ENCODE data around the gene LAPTM5. TPM values are rescaled to one million over a fixed set of nuclear protein-coding genes. Genes with fewer than 3 reads are reported as not detected.

Gene LAPTM5
- total and polyA plus RNA-seq, 2 of the 13 experiments (the other 11 are each of a cell fraction or from before 2014, with no cell fraction given) = 0.41 to 0.86 TPM

DNA sequence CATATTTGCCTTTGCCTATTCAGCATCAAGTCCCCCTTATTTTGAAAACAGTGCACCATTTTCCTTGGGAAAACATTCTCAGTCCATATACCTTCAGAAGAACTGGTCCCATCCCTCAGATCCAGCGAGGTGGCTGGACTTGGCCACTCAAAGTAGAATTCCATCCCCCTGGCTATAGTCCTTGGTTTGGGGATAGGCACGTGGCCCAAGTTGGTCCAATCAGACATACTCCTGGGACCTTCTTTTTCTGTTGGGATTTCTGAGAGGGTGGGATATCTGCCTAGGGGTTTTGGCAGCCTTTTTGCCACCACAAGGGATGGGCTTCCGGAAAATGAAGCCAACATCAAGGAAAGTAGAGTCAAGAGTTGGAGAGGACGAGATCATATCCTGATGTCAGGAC is 23.5 kb downstream of the LAPTM5 start:
- DNase-seq (ENCODE audit: low spot score) (no peak), ATAC-seq (no peak), FAIRE-seq (no peak)
- Histone ChIP-seq H3K4me2 (ENCODE audit: low read depth, low read length) (no peak overlapping the region), H3K27ac (ENCODE audit: extremely low read length, insufficient read depth, low read length) (no peak overlapping the region), H3K79me2 (ENCODE audit: insufficient read depth, low read length) (no peaks in the 10 kb centered on the region), H2AFZ (ENCODE audit: low read length) (no peak overlapping the region), H4K20me1 (ENCODE audit: insufficient read depth, low read length) (no peaks in the 10 kb centered on the region), H3K27me3 (ENCODE audit: control insufficient read depth in 1 of 2, insufficient read depth in 2 of 2, low read length in 2 of 2) (peaks cover 2 to 10% of the 10 kb centered on the region in 2 experiments; a peak in 4 of 5 replicates), H3K9ac (ENCODE audit: insufficient read depth, low read depth, low read length) (no peak overlapping the region), H3K9me3 (ENCODE audit: low read length) (no peaks in the 10 kb centered on the region), H3K4me3 (replicated peaks in 1 of 3; ENCODE audit: insufficient read depth in 1 of 3, low read depth in 2 of 3, low read length in 3 of 3) (no peak overlapping the region), H3K36me3 (replicated peaks in 1 of 2; ENCODE audit: control insufficient read depth in 1 of 2, insufficient read depth in 2 of 2, low read length in 2 of 2) (no peaks in the 10 kb centered on the region), H3K4me1 (ENCODE audit: insufficient read depth, low read length) (peaks cover 3% of the 10 kb centered on the region; the same call in 1 of the 2 replicates)
- WGBS (ENCODE audit: low lambda C conversion rate) = 30% methylated on average over 4 of the region's 4 CpGs
- in situ Hi-C loops (cut with HindIII; ENCODE audit: extremely low pct_ligation_motif_present, low pct_unique_long_range_greater_than_20kb) (no loop called here), intact Hi-C loops (cut with micrococcal nuclease; ENCODE audit: unreplicated experiment) (no loop called here)
- TF ChIP-seq ZNF225 (CRISPR knock-in tag; IDR thresholded peaks at IDR 0.05) (no peak), CEBPZ (IDR thresholded peaks at IDR 0.05; ENCODE audit: low read length) (no peak), RFXAP (CRISPR knock-in tag; IDR thresholded peaks at IDR 0.05; ENCODE audit: borderline replicate concordance) (no peak), ZNF205 (CRISPR knock-in tag; IDR thresholded peaks at IDR 0.05) (no peak), ZFY (CRISPR knock-in tag; IDR thresholded peaks at IDR 0.05) (no peak), CC2D1A (CRISPR knock-in tag; IDR thresholded peaks at IDR 0.05) (no peak), ZNF362 (CRISPR knock-in tag; IDR thresholded peaks at IDR 0.05; ENCODE audit: borderline replicate concordance) (no peak), ZNF703 (CRISPR knock-in tag; IDR thresholded peaks at IDR 0.05; ENCODE audit: borderline replicate concordance) (no peak)
- TF ChIP-seq, protein P1, sequence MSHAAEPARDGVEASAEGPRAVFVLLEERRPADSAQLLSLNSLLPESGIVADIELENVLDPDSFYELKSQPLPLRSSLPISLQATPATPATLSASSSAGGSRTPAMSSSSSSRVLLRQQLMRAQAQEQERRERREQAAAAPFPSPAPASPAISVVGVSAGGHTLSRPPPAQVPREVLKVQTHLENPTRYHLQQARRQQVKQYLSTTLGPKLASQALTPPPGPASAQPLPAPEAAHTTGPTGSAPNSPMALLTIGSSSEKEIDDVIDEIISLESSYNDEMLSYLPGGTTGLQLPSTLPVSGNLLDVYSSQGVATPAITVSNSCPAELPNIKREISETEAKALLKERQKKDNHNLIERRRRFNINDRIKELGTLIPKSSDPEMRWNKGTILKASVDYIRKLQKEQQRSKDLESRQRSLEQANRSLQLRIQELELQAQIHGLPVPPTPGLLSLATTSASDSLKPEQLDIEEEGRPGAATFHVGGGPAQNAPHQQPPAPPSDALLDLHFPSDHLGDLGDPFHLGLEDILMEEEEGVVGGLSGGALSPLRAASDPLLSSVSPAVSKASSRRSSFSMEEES (CRISPR knock-in tag; IDR thresholded peaks at IDR 0.05) = no peak
- ChIA-PET CTCF (ENCODE audit: low intra/inter-chr PET ratio, low total read pairs) (no interaction called here), POLR2A (no interaction called here)
- BruUV-seq (replicated peaks) = no TSS peak

All from HepG2 (cell line).